Measurements from ENCODE around the gene CCR3.
A peak's percentile ranks its signal among the peaks of the same experiment; 100 is the strongest.

The CCR3 gene

DNA sequence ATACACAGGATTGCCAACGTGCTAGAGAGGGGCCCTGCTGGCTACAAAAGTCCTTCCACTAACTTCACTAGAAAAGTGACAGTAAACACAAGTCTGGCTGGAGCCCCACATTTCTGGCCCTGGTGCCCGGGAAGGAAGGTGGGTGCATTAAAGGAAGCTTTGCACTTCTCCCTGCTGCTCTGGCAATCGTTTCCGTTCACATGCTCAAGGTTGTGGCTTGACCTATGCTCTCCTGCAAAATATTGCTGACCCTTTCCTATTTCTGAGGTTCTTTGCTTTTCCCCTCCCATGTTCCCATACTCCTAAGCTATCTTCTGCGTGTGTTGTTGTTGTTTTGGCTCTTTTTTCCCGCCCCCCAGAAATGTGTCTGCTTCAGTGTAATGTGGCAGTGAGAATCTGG is 9.1 kb upstream of the CCR3 start:
- TF ChIP-seq, protein P1, sequence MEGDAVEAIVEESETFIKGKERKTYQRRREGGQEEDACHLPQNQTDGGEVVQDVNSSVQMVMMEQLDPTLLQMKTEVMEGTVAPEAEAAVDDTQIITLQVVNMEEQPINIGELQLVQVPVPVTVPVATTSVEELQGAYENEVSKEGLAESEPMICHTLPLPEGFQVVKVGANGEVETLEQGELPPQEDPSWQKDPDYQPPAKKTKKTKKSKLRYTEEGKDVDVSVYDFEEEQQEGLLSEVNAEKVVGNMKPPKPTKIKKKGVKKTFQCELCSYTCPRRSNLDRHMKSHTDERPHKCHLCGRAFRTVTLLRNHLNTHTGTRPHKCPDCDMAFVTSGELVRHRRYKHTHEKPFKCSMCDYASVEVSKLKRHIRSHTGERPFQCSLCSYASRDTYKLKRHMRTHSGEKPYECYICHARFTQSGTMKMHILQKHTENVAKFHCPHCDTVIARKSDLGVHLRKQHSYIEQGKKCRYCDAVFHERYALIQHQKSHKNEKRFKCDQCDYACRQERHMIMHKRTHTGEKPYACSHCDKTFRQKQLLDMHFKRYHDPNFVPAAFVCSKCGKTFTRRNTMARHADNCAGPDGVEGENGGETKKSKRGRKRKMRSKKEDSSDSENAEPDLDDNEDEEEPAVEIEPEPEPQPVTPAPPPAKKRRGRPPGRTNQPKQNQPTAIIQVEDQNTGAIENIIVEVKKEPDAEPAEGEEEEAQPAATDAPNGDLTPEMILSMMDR (IDR thresholded peaks at IDR 0.05; ENCODE audit: low read depth, low read length), result no peak
- no peak overlapping the region for H3K4me3 ChIP-seq (replicated peaks in 1 of 2; ENCODE audit: low read depth in 2 of 2, low read length in 2 of 2)

DNA sequence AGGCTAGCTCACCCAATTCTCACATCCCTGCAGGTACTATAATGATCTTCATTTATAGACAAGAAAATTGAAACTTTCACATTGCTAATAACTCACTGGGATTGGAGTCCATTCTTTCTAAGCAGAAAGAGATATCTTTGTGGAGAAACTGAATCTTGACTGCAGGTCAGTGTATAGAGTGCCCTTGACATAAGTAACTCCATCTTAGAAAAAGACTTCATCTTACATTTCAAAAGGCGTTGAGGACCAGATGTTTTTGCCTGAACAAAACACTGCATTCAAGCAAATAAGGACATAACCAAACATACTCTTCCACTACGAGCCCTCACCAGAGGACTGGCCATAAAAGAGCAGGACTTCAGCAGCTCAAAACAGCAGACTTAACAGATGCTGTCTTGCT is 6.8 kb upstream of the CCR3 start:
- DNase-seq (ENCODE audit: low read depth in 2 of 2), result no peak
- TF ChIP-seq, protein P1 (IDR thresholded peaks at IDR 0.05; ENCODE audit: low read depth, low read length), result no peak
- no peak overlapping the region for H3K4me3 ChIP-seq (replicated peaks in 1 of 2; ENCODE audit: low read depth in 2 of 2, low read length in 2 of 2)

More for the DNA sequence above, 9.1 kb upstream of the CCR3 start:
- DNase-seq (ENCODE audit: low read depth in 2 of 2), result no peak

DNA sequence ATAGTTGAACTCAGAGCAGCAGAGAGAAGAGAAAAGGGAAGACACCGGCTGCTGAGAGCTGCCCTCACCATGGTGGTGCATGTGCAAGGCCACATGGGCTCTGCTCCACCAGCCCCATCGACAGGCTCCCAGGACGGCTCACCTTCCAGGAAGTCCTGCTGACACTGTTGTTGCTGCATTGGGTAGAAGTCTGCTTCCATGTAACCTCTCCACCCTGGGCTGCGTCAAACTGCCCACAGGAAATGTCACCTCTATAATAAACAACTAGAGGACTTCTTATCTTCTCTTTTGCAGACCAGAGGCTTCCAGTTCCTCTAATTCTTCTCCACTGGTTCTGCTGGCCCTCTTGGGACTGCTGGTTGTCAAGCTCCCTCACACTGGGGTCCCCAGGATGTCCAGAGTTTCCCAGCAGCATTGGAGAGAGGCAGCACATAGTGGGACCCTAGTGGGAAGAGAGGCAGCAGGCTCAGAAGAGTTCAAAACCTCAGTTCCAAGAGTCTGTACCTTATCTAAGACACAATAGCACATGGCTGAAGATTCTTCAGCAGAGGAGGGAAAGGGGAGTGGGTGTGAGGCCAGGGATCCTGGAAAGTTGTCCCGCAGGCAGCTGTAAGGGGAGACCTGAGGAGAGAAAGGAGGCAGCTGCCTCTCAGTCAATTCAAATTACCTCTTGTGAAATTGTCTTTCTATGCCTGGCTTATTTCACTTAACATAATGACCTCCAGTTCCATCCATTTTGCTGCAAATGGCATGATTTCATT is 5.8 kb upstream of the CCR3 start:
- TF ChIP-seq, protein P1 (IDR thresholded peaks at IDR 0.05; ENCODE audit: low read depth, low read length), result no peak
- no peak overlapping the region for H3K4me3 ChIP-seq (replicated peaks in 1 of 2; ENCODE audit: low read depth in 2 of 2, low read length in 2 of 2)
- DNase-seq (ENCODE audit: low read depth in 2 of 2), result no peak

DNA sequence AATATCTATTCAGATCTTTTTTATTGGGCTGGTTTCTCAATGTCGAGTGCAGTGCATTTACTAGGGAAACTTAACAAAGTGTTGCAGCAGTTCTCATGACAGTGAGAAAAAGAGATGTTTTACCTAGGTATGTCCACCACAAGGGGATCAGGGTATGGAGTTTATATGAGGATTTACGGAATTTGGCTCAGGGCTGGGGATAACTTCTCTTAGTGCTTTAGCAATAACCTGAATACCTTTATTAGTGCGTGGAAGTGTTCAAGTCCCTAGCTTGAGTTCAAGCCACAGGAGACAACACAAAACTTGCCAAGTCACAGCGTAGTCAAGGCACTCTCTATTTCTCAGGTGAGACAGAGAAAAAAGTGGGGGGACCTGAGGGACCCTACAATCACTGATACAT is 3.9 kb upstream of the CCR3 start:
- H3K4me3 ChIP-seq (replicated peaks in 1 of 2; ENCODE audit: low read depth in 2 of 2, low read length in 2 of 2), result no peak overlapping the region
- no peak for DNase-seq (ENCODE audit: low read depth in 2 of 2)
- TF ChIP-seq, protein P1 (IDR thresholded peaks at IDR 0.05; ENCODE audit: low read depth, low read length), result no peak

DNA sequence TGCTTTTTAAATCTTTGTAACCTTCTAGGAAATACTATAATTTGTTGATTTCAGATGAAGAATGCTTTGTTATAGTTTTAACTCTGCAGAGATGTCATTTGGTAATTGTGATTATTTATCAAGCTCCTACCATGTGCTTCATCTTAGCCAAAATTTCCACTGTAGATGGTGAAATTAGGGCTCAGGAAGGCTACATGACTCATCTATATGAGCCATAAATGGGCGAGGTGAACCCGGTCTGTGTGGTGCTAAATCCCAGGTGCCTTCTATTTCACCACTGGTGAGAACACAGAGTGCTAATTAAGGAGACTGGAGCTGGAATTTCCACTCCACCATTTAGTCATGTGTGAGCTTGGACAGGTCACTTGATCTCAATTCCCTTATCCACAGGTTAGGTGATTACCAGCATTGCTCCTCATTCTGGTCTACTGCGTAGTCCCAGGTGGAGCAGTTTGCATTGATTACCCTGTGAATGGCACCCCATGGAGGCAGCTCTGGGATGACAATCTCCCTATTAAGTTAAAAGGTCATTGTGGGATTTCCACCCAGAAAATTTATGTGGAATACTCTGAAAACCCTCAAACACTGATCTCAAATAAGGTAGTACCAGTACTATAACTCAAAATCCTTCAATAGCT is 2.8 kb upstream of the CCR3 start:
- no peak overlapping the region for H3K4me3 ChIP-seq (replicated peaks in 1 of 2; ENCODE audit: low read depth in 2 of 2, low read length in 2 of 2)
- DNase-seq (ENCODE audit: low read depth in 2 of 2), result peak in 1 of 2 donors; percentile 8
- TF ChIP-seq, protein P1 (IDR thresholded peaks at IDR 0.05; ENCODE audit: low read depth, low read length), result no peak

DNA sequence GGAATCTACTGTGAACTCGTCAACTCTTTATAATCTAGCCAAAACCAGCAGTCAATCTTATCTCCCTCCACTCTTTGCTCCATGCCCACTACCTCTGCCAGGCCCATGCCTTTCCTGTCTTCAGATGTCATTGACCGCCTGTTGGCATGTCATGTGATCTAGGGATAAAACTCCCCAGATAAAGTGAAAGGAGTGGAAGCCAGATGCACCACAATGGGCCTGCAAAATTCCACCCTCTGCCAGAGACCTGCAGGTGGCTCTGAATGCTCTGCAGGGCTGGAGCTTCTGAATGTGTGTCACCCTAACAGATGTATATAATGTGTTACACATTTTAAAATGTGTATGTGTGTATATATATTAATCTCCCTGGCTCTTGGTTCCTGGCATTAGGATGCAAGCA is 2.3 kb upstream of the CCR3 start:
- TF ChIP-seq, protein P1 (IDR thresholded peaks at IDR 0.05; ENCODE audit: low read depth, low read length), result no peak
- no peak for DNase-seq (ENCODE audit: low read depth in 2 of 2)
- H3K4me3 ChIP-seq (replicated peaks in 1 of 2; ENCODE audit: low read depth in 2 of 2, low read length in 2 of 2), result no peak overlapping the region
